HUES48 (cell line): Measurements from ENCODE around the gene TMEM169.

ENCODE experiments used
- H3K27ac ChIP-seq: one replicate; pipeline ENCODE4 v1.7.0; 2013; ENCODE audit warnings: low read depth, low read length, inconsistent platforms
- H3K27me3 ChIP-seq: 2 replicates; pipeline ENCODE4 v1.6.1; 2013; ENCODE audit warnings: mild to moderate bottlenecking, low read length; ENCODE audit not compliant: control insufficient read depth, insufficient read depth
- H3K36me3 ChIP-seq: 2 replicates; pipeline ENCODE4 v1.6.1; 2013; ENCODE audit warnings: low read length; ENCODE audit not compliant: control insufficient read depth, insufficient read depth
- H3K4me1 ChIP-seq: 2 replicates; pipeline ENCODE4 v1.6.1; 2013; ENCODE audit warnings: mild to moderate bottlenecking, low read length; ENCODE audit not compliant: control insufficient read depth, insufficient read depth
- H3K4me3 ChIP-seq: 2 replicates; pipeline ENCODE4 v1.5.1; 2013; ENCODE audit warnings: mild to moderate bottlenecking, low read depth, low read length
- H3K9ac ChIP-seq: 2 replicates; pipeline ENCODE4 v1.6.1; 2013; ENCODE audit warnings: mild to moderate bottlenecking, low read depth, low read length, moderate library complexity
- H3K9me3 ChIP-seq: 2 replicates; pipeline ENCODE4 v1.6.1; 2013; ENCODE audit warnings: low read length; ENCODE audit not compliant: control insufficient read depth, insufficient read depth

Gene TMEM169

GRCh38 chr2:216081487-216082116 is at the start of gene TMEM169, which contains the start of gene PECR:
Gene TMEM169, plus strand, starts transcription at chr2:216081919. Its CDS starts 14,045 bp downstream, at chr2:216095964.
Gene PECR, minus strand, starts transcription at chr2:216081809. Its CDS starts 68 bp downstream, at chr2:216081741.
- no peaks in the 10 kb centered on the region for H3K9me3 ChIP-seq
- H3K9ac ChIP-seq: peak within 1 kb of the TSS; percentile 88
- no peaks in the 10 kb centered on the region for H3K27me3 ChIP-seq
- peaks cover 25% of the 10 kb centered on the region for H3K4me1 ChIP-seq
- peak within 1 kb of the TSS; percentile 76 for H3K27ac ChIP-seq
- peak within 1 kb of the TSS; percentile 98 for H3K4me3 ChIP-seq
- no peaks in the 10 kb centered on the region for H3K36me3 ChIP-seq

GRCh38 chr2:216031960-216032689 is 49.6 kb upstream of the TMEM169 start:
- Histone ChIP-seq H3K36me3 (peaks cover 6% of the 10 kb centered on the region; the same call in 1 of the 2 replicates), H3K9me3 (no peaks in the 10 kb centered on the region), H3K27me3 (no peaks in the 10 kb centered on the region), H3K4me3 (no peak overlapping the region), H3K27ac (no peak overlapping the region), H3K9ac (no peak overlapping the region), H3K4me1 (peaks cover 5% of the 10 kb centered on the region; the same call in 1 of the 2 replicates)

GRCh38 chr2:216033403-216033802 is 48.3 kb upstream of the TMEM169 start:
- Histone ChIP-seq H3K4me1 (peaks cover 5% of the 10 kb centered on the region; the same call in 1 of the 2 replicates), H3K36me3 (peaks cover 9% of the 10 kb centered on the region; the same call in 1 of the 2 replicates), H3K9me3 (no peaks in the 10 kb centered on the region), H3K27me3 (no peaks in the 10 kb centered on the region), H3K27ac (no peak overlapping the region), H3K4me3 (no peak overlapping the region), H3K9ac (no peak overlapping the region)

- Histone ChIP-seq H3K4me3 (no peak overlapping the region), H3K27me3 (no peaks in the 10 kb centered on the region), H3K4me1 (peaks cover 5% of the 10 kb centered on the region; the same call in 1 of the 2 replicates), H3K9ac (no peak overlapping the region), H3K36me3 (peaks cover 9% of the 10 kb centered on the region; the same call in 1 of the 2 replicates), H3K27ac (no peak overlapping the region), H3K9me3 (no peaks in the 10 kb centered on the region)
Observed at GRCh38 chr2:216034065-216034464, 47.7 kb upstream of the TMEM169 start.

- no peak overlapping the region for H3K4me3 ChIP-seq
- H3K4me1 ChIP-seq: no peaks in the 10 kb centered on the region
- no peaks in the 10 kb centered on the region for H3K27me3 ChIP-seq
- H3K27ac ChIP-seq: no peak overlapping the region
- H3K9me3 ChIP-seq: no peaks in the 10 kb centered on the region
- H3K36me3 ChIP-seq: peaks cover 29% of the 10 kb centered on the region
- no peak overlapping the region for H3K9ac ChIP-seq
Observed at GRCh38 chr2:216039918-216040317, 41.8 kb upstream of the TMEM169 start.

GRCh38 chr2:216041438-216041837 is 40.3 kb upstream of the TMEM169 start:
- H3K27ac ChIP-seq: no peak overlapping the region
- no peaks in the 10 kb centered on the region for H3K27me3 ChIP-seq
- H3K9me3 ChIP-seq: no peaks in the 10 kb centered on the region

GRCh38 chr2:216043949-216044348 is 37.8 kb upstream of the TMEM169 start:
- Histone ChIP-seq H3K9ac (no peak overlapping the region), H3K27me3 (no peaks in the 10 kb centered on the region), H3K4me1 (no peaks in the 10 kb centered on the region), H3K27ac (no peak overlapping the region), H3K36me3 (peaks cover 42% of the 10 kb centered on the region), H3K9me3 (no peaks in the 10 kb centered on the region), H3K4me3 (no peak overlapping the region)

More at GRCh38 chr2:216041438-216041837, 40.3 kb upstream of the TMEM169 start:
- H3K4me1 ChIP-seq: no peaks in the 10 kb centered on the region
- no peak overlapping the region for H3K4me3 ChIP-seq
- peaks cover 34% of the 10 kb centered on the region for H3K36me3 ChIP-seq
- H3K9ac ChIP-seq: no peak overlapping the region

- Histone ChIP-seq H3K27me3 (no peaks in the 10 kb centered on the region), H3K4me3 (no peak overlapping the region)
Observed at GRCh38 chr2:216044883-216045486, 36.7 kb upstream of the TMEM169 start.

GRCh38 chr2:216047397-216047796 is 34.3 kb upstream of the TMEM169 start:
- no peak overlapping the region for H3K4me3 ChIP-seq
- no peak overlapping the region for H3K9ac ChIP-seq
- H3K4me1 ChIP-seq: peaks cover 10% of the 10 kb centered on the region
- H3K27ac ChIP-seq: no peak overlapping the region
- no peaks in the 10 kb centered on the region for H3K27me3 ChIP-seq
- peaks cover 32% of the 10 kb centered on the region for H3K36me3 ChIP-seq
- H3K9me3 ChIP-seq: no peaks in the 10 kb centered on the region

More at GRCh38 chr2:216044883-216045486, 36.7 kb upstream of the TMEM169 start:
- Histone ChIP-seq H3K27ac (no peak overlapping the region), H3K9me3 (no peaks in the 10 kb centered on the region), H3K4me1 (no peaks in the 10 kb centered on the region), H3K9ac (no peak overlapping the region), H3K36me3 (peaks cover 37% of the 10 kb centered on the region)

GRCh38 chr2:216049452-216049851 is 32.3 kb upstream of the TMEM169 start:
- Histone ChIP-seq H3K27me3 (no peaks in the 10 kb centered on the region), H3K36me3 (peaks cover 21% of the 10 kb centered on the region), H3K27ac (no peak overlapping the region), H3K4me1 (peaks cover 10% of the 10 kb centered on the region), H3K9ac (no peak overlapping the region), H3K4me3 (no peak overlapping the region), H3K9me3 (no peaks in the 10 kb centered on the region)
